SK-N-MC (cell line): Measurements from ENCODE around the gene CBX4.

Source experiments
- DNase-seq: peaks from one replicate; pipeline ENCODE4 v3.0.0-alpha.2; 2011; ENCODE audit warnings: low read depth, low spot score
- H3K27ac ChIP-seq: fragments of 200-600 bp; sonication (generic); 2 replicates; pipeline ENCODE4 v1.5.1; 2016; ENCODE audit warnings: mixed run types
- H3K36me3 ChIP-seq: fragments of 200-600 bp; sonication (generic); 2 replicates; pipeline ENCODE4 v1.6.1; 2017; ENCODE audit warnings: antibody characterized with exemption, low read length, mixed read lengths; ENCODE audit not compliant: insufficient read depth
- H3K4me3 ChIP-seq: fragments of 200-600 bp; sonication (generic); 2 replicates; pipeline ENCODE4 v1.5.1; 2016
- H3K9ac ChIP-seq: fragments of 200-600 bp; sonication (generic); 2 replicates; pipeline ENCODE4 v1.8.0; 2017; ENCODE audit warnings: mixed run types, mixed read lengths; ENCODE audit not compliant: insufficient read length
- H3K9me3 ChIP-seq: fragments of 200-600 bp; sonication (generic); 2 replicates; pipeline ENCODE4 v1.6.1; 2017; ENCODE audit warnings: low read depth, mild to moderate bottlenecking, antibody characterized with exemption, low read length, moderate library complexity, mixed read lengths
- EZH2 ChIP-seq: fragments of 200-600 bp; sonication (generic); IDR thresholded peaks from one replicate; pipeline ENCODE4 v1.6.1; 2017; ENCODE audit warnings: antibody characterized with exemption
- FOXP2 ChIP-seq: optimal IDR thresholded peaks from 2 replicates; pipeline ENCODE3; 2011; ENCODE audit warnings: mild to moderate bottlenecking, moderate library complexity; ENCODE audit not compliant: insufficient read depth; ENCODE audit errors: extremely low read length, control extremely low read depth
- POLR2AphosphoS5 ChIP-seq: IDR thresholded peaks from 2 replicates; pipeline ENCODE4 v1.6.1; 2012; ENCODE audit warnings: mild to moderate bottlenecking, low read depth, low read length, borderline replicate concordance

CBX4 gene

DNA sequence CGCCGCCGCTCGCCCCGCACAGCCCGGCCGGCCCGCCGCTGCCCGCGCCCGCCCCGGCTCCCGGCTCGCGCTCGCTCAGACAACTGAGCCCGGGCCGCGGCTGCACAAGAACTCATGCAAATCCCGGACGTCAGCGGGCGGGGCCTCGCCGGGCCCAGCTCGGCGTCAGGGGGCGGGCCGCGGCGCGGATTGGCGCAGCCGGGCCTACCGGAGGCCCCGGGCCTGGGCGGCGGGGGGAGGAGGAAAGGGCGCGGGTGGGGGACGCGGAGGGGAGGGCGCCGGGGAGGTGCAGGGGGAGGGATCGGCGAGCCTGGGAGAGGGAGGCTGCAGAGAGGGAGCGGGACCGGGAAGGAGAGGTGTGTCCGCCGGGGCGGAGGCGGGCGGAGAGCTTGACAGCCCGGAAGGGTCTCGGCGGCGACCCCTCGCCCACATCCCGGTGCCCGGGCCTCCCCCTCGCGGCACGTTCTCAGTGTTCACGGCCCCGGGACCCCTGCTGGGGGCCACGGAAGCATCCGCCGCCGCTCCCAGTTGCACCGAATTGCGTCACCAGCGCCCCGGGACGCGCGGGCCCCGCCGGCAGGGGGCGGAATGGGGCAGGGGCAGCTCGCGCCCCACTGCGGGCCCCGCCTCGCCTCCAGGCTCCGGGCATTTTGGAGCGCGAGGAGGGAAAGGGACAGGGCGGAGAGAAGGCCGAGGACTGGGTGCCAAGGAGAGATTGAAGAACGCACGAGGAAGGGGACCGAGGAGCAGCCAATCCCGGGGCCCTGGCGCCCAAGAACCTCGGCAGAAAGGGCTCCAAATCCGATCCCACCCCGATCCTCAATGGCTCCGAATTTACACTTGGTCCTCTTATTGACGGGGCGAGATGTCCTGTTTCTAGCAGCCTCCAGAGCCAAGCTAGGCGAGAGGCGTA lies at the start of gene CBX4:
Gene CBX4 (minus strand): TSS at position 85 of the 913 bp plus-strand sequence. CDS start 189 bp downstream, outside the sequence.
- Histone ChIP-seq H3K36me3 (peaks cover 35% of the 10 kb centered on the region), H3K9me3 (no peaks in the 10 kb centered on the region), H3K4me3 (peak within 1 kb of the TSS; percentile 87), H3K9ac (peak within 1 kb of the TSS; percentile 75), H3K27ac (peak within 1 kb of the TSS; percentile 92)
- no peak for DNase-seq
- TF ChIP-seq FOXP2 = no peak
- TF ChIP-seq POLR2AphosphoS5 = peak; percentile 61; the same call in 1 of the 2 replicates
- no peak for TF ChIP-seq EZH2

GRCh38 chr17:79888009-79888540 lies 48.8 kb upstream of the CBX4 start:
- Histone ChIP-seq H3K36me3 (no peaks in the 10 kb centered on the region), H3K4me3 (no peak overlapping the region), H3K9me3 (no peaks in the 10 kb centered on the region), H3K9ac (no peak overlapping the region), H3K27ac (no peak overlapping the region)
- DNase-seq = no peak
- no peak for TF ChIP-seq FOXP2
- no peak for TF ChIP-seq POLR2AphosphoS5
- no peak for TF ChIP-seq EZH2

GRCh38 chr17:79887451-79887991 lies 48.3 kb upstream of the CBX4 start:
- DNase-seq = no peak
- Histone ChIP-seq H3K27ac (no peak overlapping the region), H3K36me3 (no peaks in the 10 kb centered on the region), H3K9me3 (no peaks in the 10 kb centered on the region), H3K9ac (no peak overlapping the region), H3K4me3 (no peak overlapping the region)
- TF ChIP-seq POLR2AphosphoS5 = no peak

DNA sequence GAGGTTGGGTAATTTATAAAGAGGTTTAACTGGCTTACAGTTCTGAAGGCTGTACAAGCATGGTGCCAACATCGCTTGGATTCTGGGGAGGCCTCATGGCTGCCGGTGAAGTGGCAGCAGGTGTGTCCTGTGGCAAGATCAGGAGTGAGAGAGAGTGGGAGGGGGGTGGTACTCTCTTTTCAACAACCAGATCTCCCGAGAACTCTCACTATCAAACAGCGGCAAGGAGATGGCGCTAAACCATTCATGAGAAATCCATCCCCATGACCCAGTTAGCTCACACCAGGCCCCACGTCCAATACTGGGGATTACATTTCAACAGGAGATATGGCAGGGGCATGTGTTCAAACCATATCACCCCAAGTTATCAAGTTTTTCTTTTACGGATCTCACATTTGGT lies 44.0 kb upstream of the CBX4 start:
- no peaks in the 10 kb centered on the region for H3K36me3 ChIP-seq
- TF ChIP-seq POLR2AphosphoS5 (no peak), FOXP2 (no peak), EZH2 (no peak)
- DNase-seq = no peak
- no peak overlapping the region for H3K4me3 ChIP-seq
- no peaks in the 10 kb centered on the region for H3K9me3 ChIP-seq
- no peak overlapping the region for H3K9ac ChIP-seq
- no peak overlapping the region for H3K27ac ChIP-seq

DNA sequence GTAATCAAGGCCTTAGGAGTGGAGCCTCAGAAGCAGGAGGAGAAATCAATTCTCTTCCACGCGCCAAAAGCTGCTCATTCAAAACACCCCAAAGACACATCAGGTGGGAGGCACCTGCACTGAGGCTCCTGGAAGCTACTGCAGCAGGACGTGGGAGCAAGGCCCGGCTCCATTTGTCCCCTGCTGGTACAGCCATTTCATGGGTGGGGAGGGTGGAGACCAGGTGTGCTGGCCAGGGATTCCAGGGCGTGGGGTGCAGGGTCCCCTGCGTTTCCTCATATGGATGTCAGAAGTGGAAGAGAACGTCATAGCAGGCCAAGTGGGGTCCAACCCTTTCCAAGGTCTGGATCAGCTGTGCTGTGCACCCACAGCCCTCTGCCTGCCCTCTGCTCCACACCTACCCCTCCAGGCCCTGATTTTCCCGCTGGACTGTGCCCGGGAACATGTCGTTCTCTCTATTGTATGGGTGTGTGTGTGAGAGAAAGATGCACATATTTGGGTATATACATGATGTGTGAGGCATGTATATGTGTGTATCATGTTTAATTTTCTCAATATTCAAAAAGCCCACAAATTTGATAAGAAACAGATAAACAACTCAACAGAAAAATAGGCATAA lies 39.2 kb upstream of the CBX4 start:
- Histone ChIP-seq H3K4me3 (no peak overlapping the region), H3K9ac (no peak overlapping the region), H3K9me3 (no peaks in the 10 kb centered on the region), H3K27ac (no peak overlapping the region), H3K36me3 (no peaks in the 10 kb centered on the region)
- no peak for DNase-seq
- TF ChIP-seq FOXP2 (no peak), EZH2 (no peak), POLR2AphosphoS5 (no peak)

GRCh38 chr17:79877041-79877440 lies 37.8 kb upstream of the CBX4 start:
- no peaks in the 10 kb centered on the region for H3K9me3 ChIP-seq
- H3K4me3 ChIP-seq = no peak overlapping the region
- no peak overlapping the region for H3K9ac ChIP-seq
- H3K27ac ChIP-seq = no peak overlapping the region
- DNase-seq = no peak
- TF ChIP-seq FOXP2 (no peak), EZH2 (no peak), POLR2AphosphoS5 (no peak)
- no peaks in the 10 kb centered on the region for H3K36me3 ChIP-seq

- no peak for DNase-seq
- H3K9ac ChIP-seq = no peak overlapping the region
- no peaks in the 10 kb centered on the region for H3K9me3 ChIP-seq
- H3K4me3 ChIP-seq = no peak overlapping the region
- no peak for TF ChIP-seq POLR2AphosphoS5
- TF ChIP-seq FOXP2 = no peak
- TF ChIP-seq EZH2 = no peak
- H3K36me3 ChIP-seq = no peaks in the 10 kb centered on the region
- H3K27ac ChIP-seq = no peak overlapping the region
Observed at GRCh38 chr17:79875511-79875910, 36.3 kb upstream of the CBX4 start.

DNA sequence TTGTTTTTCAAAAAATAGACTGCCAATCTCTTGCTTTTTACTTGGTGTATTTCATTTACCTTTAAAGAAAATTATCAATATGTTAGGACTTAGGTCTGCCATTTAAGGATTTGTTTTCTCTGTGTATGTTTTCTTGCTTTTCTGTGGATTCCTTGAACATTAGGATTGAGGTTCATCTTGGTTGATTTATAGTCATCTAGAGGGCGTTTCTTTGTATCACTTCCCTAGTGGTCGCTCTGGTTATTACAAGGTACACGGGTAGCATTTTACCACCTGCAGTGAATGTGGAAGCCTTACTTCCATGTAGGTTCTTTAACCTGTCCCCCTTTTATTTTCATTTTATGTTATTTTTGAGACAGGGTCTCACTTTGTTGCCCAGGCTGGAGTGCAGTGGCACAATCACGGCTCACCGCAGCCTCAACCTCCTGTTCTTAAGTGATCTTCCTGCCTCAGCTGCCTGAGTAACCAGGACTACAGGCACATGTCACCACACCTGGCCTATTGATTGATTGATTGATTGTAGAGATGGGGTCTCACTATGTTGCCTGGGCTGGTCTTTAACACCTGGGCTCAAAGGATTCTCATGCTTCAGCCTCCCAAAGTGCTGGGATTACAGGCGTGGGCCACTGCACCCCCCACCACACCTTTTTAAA lies 35.2 kb upstream of the CBX4 start:
- Histone ChIP-seq H3K36me3 (no peaks in the 10 kb centered on the region), H3K4me3 (no peak overlapping the region), H3K9ac (no peak overlapping the region), H3K9me3 (no peaks in the 10 kb centered on the region), H3K27ac (no peak overlapping the region)
- TF ChIP-seq FOXP2 = no peak
- no peak for TF ChIP-seq EZH2
- DNase-seq = no peak
